ENCODE data around the gene NLRC5.

The NLRC5 gene

DNA sequence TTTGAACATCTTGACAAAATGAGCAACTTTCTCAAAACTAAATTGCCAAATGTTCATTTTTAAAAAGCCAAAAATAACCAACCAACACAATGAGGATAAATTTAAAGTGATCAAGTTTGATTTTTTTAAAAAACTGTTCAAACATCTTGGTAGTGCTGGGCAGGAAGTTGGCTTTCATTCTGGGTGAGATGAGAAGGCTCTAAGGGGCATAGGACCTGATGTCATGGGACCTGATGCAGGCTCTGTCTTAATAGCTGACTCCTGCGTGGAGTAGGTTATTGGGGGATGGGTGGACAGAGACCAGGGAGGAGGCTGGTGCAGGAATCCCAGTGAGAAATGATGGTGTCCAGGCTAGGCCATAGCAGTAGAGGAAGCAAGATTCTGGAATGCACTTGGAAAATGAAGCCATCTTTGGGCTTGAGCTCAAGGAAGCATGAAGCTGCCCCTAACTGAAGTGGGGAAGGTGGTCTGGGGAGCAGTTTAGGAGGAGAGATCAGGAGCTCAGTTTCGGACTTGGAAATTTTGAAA is 20.4 kb downstream of the NLRC5 start:
- no peak overlapping the region for H3K4me2 ChIP-seq (ENCODE audit: low read length)
- H4K20me1 ChIP-seq (ENCODE audit: insufficient read depth, low read length), result no peaks in the 10 kb centered on the region
- H3K9me3 ChIP-seq (ENCODE audit: low read length), result 0 out of 2 replicates have a peak, but pooled peaks cover 3% of the 10 kb centered on the region
- H2AFZ ChIP-seq (ENCODE audit: low read length), result no peak overlapping the region
- H3K27me3 ChIP-seq (ENCODE audit: insufficient read depth, low read length), result 0 out of 2 replicates have a peak, but pooled peaks cover 2% of the 10 kb centered on the region
- H3K4me3 ChIP-seq (ENCODE audit: low read depth, low read length, poor library complexity, severe bottlenecking), result no peak overlapping the region
- TF ChIP-seq, protein P1, sequence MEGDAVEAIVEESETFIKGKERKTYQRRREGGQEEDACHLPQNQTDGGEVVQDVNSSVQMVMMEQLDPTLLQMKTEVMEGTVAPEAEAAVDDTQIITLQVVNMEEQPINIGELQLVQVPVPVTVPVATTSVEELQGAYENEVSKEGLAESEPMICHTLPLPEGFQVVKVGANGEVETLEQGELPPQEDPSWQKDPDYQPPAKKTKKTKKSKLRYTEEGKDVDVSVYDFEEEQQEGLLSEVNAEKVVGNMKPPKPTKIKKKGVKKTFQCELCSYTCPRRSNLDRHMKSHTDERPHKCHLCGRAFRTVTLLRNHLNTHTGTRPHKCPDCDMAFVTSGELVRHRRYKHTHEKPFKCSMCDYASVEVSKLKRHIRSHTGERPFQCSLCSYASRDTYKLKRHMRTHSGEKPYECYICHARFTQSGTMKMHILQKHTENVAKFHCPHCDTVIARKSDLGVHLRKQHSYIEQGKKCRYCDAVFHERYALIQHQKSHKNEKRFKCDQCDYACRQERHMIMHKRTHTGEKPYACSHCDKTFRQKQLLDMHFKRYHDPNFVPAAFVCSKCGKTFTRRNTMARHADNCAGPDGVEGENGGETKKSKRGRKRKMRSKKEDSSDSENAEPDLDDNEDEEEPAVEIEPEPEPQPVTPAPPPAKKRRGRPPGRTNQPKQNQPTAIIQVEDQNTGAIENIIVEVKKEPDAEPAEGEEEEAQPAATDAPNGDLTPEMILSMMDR (IDR thresholded peaks at IDR 0.05; ENCODE audit: low read length), result no peak
- no peak for TF ChIP-seq EZH2 (IDR thresholded peaks at IDR 0.05; ENCODE audit: borderline replicate concordance, low read length)
- H3K27ac ChIP-seq (ENCODE audit: low read depth, low read length, poor library complexity, severe bottlenecking), result no peak overlapping the region
- H3K9me2 ChIP-seq (ENCODE audit: low read depth, low read length), result no peaks in the 10 kb centered on the region
- no peaks in the 10 kb centered on the region for H3F3A ChIP-seq (ENCODE audit: insufficient read depth, low read length)
- H3K9ac ChIP-seq (ENCODE audit: low read length), result no peak overlapping the region
- H3K4me1 ChIP-seq (ENCODE audit: insufficient read depth, low read length, severe bottlenecking), result no peaks in the 10 kb centered on the region
- no peaks in the 10 kb centered on the region for H3K36me3 ChIP-seq (ENCODE audit: insufficient read depth, low read length)
- no peaks in the 10 kb centered on the region for H3K79me2 ChIP-seq (ENCODE audit: insufficient read depth, low read length)

DNA sequence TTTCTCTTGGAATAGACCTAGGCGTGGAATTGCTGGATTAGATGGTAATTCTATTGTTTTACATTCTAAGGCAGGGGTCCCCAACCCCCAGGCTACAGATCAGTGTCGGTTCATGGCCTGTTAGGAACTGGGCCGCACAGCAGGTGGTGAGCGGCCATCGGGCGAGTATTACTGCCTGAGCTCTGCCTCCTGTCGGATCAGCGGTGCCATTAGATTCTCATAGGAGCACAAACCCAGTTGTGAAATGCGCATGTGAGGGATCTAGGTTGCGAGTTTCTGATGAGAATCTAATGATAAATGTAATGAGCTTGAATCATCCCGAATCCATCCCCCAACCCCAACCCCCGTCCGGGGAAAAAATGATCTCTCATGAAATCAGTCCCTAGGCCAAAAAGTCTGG is 23.0 kb downstream of the NLRC5 start:
- Histone ChIP-seq H3K27me3 (ENCODE audit: insufficient read depth, low read length) (no peaks in the 10 kb centered on the region), H3K4me1 (ENCODE audit: insufficient read depth, low read length, severe bottlenecking) (no peaks in the 10 kb centered on the region), H3K9me3 (ENCODE audit: low read length) (0 out of 2 replicates have a peak, but pooled peaks cover 3% of the 10 kb centered on the region), H3F3A (ENCODE audit: insufficient read depth, low read length) (no peaks in the 10 kb centered on the region), H3K36me3 (ENCODE audit: insufficient read depth, low read length) (no peaks in the 10 kb centered on the region), H3K27ac (ENCODE audit: low read depth, low read length, poor library complexity, severe bottlenecking) (no peak overlapping the region), H3K9ac (ENCODE audit: low read length) (no peak overlapping the region), H3K4me2 (ENCODE audit: low read length) (no peak overlapping the region), H3K4me3 (ENCODE audit: low read depth, low read length, poor library complexity, severe bottlenecking) (no peak overlapping the region), H3K9me2 (ENCODE audit: low read depth, low read length) (no peaks in the 10 kb centered on the region), H4K20me1 (ENCODE audit: insufficient read depth, low read length) (no peaks in the 10 kb centered on the region), H3K79me2 (ENCODE audit: insufficient read depth, low read length) (no peaks in the 10 kb centered on the region), H2AFZ (ENCODE audit: low read length) (no peak overlapping the region)
- no peak for TF ChIP-seq EZH2 (IDR thresholded peaks at IDR 0.05; ENCODE audit: borderline replicate concordance, low read length)
- TF ChIP-seq, protein P1 (IDR thresholded peaks at IDR 0.05; ENCODE audit: low read length), result no peak

DNA sequence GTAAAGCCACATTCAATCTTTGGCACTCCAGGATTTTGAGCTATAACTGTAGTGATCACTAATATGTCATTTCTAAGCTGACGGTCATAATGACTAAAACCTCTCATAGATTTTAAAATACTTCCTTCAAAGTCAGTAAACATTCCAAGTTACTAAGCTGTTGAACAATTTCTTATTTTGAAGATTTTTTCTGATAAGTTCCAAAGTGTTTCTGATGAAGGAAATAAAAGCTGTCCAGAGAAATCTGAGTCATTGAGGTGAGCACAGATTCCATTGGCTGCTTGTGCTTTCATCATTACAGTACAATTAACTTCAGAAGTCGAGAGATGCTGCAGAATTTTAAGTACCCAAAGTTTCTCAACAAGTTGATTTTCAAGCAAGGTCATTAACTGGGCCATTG is 23.9 kb downstream of the NLRC5 start:
- Histone ChIP-seq H2AFZ (ENCODE audit: low read length) (no peak overlapping the region), H3F3A (ENCODE audit: insufficient read depth, low read length) (no peaks in the 10 kb centered on the region), H3K36me3 (ENCODE audit: insufficient read depth, low read length) (no peaks in the 10 kb centered on the region), H3K9me3 (ENCODE audit: low read length) (0 out of 2 replicates have a peak, but pooled peaks cover 3% of the 10 kb centered on the region), H3K4me2 (ENCODE audit: low read length) (no peak overlapping the region), H3K9ac (ENCODE audit: low read length) (no peak overlapping the region), H3K27ac (ENCODE audit: low read depth, low read length, poor library complexity, severe bottlenecking) (no peak overlapping the region), H3K4me1 (ENCODE audit: insufficient read depth, low read length, severe bottlenecking) (no peaks in the 10 kb centered on the region), H3K4me3 (ENCODE audit: low read depth, low read length, poor library complexity, severe bottlenecking) (no peak overlapping the region), H4K20me1 (ENCODE audit: insufficient read depth, low read length) (no peaks in the 10 kb centered on the region), H3K9me2 (ENCODE audit: low read depth, low read length) (no peaks in the 10 kb centered on the region), H3K79me2 (ENCODE audit: insufficient read depth, low read length) (no peaks in the 10 kb centered on the region), H3K27me3 (ENCODE audit: insufficient read depth, low read length) (no peaks in the 10 kb centered on the region)
- no peak for TF ChIP-seq EZH2 (IDR thresholded peaks at IDR 0.05; ENCODE audit: borderline replicate concordance, low read length)
- TF ChIP-seq, protein P1 (IDR thresholded peaks at IDR 0.05; ENCODE audit: low read length), result no peak

All from OCI-LY1 (cell line).